GM23338 (cell line): ENCODE data around the gene CLPTM1L. TPM values are rescaled to one million over a fixed set of nuclear protein-coding genes. Genes with fewer than 3 reads are reported as not detected.

Experiments used
- ATAC-seq: fragments of 200-7000 bp; cut with Tn5 transposase; 3 replicates; pipeline ENCODE4 v1.9.1; 2020
- DNase-seq: peaks from one replicate; pipeline ENCODE4 v3.0.0-alpha.2; 2015; ENCODE audit warnings: low spot score
- H2AFZ ChIP-seq: fragments of 200-600 bp; sonication (generic); 2 replicates; pipeline ENCODE4 v1.8.0; 2016; ENCODE audit warnings: antibody characterized with exemption, mild to moderate bottlenecking, moderate library complexity
- H3F3A ChIP-seq: fragments of 200-600 bp; sonication (generic); replicated peaks from 2 replicates; pipeline ENCODE4 v1.8.0; 2017; ENCODE audit warnings: antibody characterized with exemption, mixed run types, low read depth
- H3K27ac ChIP-seq: fragments of 200-600 bp; sonication (generic); 2 replicates; pipeline ENCODE4 v1.6.1; 2016; ENCODE audit warnings: low read depth
- H3K27me3 ChIP-seq: fragments of 200-600 bp; sonication (generic); 2 replicates; pipeline ENCODE4 v1.8.0; 2016; ENCODE audit warnings: mild to moderate bottlenecking, mixed run types, moderate library complexity; ENCODE audit not compliant: insufficient read depth
- H3K36me3 ChIP-seq: fragments of 200-600 bp; sonication (generic); 2 replicates; pipeline ENCODE4 v1.8.0; 2016; ENCODE audit warnings: mild to moderate bottlenecking; ENCODE audit not compliant: insufficient read depth
- H3K4me1 ChIP-seq: fragments of 200-600 bp; sonication (generic); 2 replicates; pipeline ENCODE4 v1.8.0; 2016; ENCODE audit warnings: mild to moderate bottlenecking, moderate library complexity; ENCODE audit not compliant: insufficient read depth
- H3K4me2 ChIP-seq: fragments of 200-600 bp; sonication (generic); 2 replicates; pipeline ENCODE4 v1.7.1; 2017; ENCODE audit warnings: mixed run types
- H3K4me3 ChIP-seq: fragments of 200-600 bp; sonication (generic); 2 replicates; pipeline ENCODE4 v1.6.1; 2016; ENCODE audit warnings: mixed run types
- H3K79me2 ChIP-seq: fragments of 200-600 bp; sonication (generic); replicated peaks from 2 replicates; pipeline ENCODE4 v1.8.0; 2017; ENCODE audit warnings: mild to moderate bottlenecking; ENCODE audit not compliant: insufficient read depth
- H3K9me2 ChIP-seq: fragments of 200-600 bp; sonication (generic); 2 replicates; pipeline ENCODE4 v1.8.0; 2017; ENCODE audit not compliant: insufficient read depth
- H4K20me1 ChIP-seq: fragments of 200-600 bp; sonication (generic); replicated peaks from 2 replicates; pipeline ENCODE4 v1.8.0; 2017; ENCODE audit warnings: mild to moderate bottlenecking; ENCODE audit not compliant: insufficient read depth
- H3K27ac Mint-ChIP-seq: 2 replicates; pipeline ENCODE4 v1.8.0; 2020; ENCODE audit warnings: inconsistent platforms, mild to moderate bottlenecking, moderate library complexity, mixed read lengths
- H3K27me3 Mint-ChIP-seq: 3 replicates; pipeline ENCODE4 v1.8.0; 2022; ENCODE audit warnings: low read depth, mild to moderate bottlenecking, moderate library complexity, mixed read lengths, inconsistent platforms; ENCODE audit not compliant: insufficient read depth, poor library complexity
- H3K36me3 Mint-ChIP-seq: 3 replicates; pipeline ENCODE4 v1.8.0; 2021; ENCODE audit warnings: low read depth, mild to moderate bottlenecking, inconsistent platforms, moderate library complexity, mixed read lengths
- H3K4me1 Mint-ChIP-seq: 3 replicates; pipeline ENCODE4 v1.8.0; 2020; ENCODE audit warnings: mild to moderate bottlenecking, inconsistent platforms, mixed read lengths
- H3K4me3 Mint-ChIP-seq: 3 replicates; pipeline ENCODE4 v1.8.0; 2021; ENCODE audit warnings: moderate library complexity, mild to moderate bottlenecking, inconsistent platforms, mixed read lengths
- H3K9me3 Mint-ChIP-seq: 3 replicates; pipeline ENCODE4 v1.8.0; 2020; ENCODE audit warnings: moderate library complexity, mild to moderate bottlenecking, inconsistent platforms, mixed read lengths
- ETS1 ChIP-seq: IDR thresholded peaks from 2 replicates; pipeline ENCODE4 v1.6.1; 2016; ENCODE audit warnings: antibody characterized with exemption
- EZH2 ChIP-seq: fragments of 200-600 bp; sonication (generic); IDR thresholded peaks from one replicate; pipeline ENCODE4 v1.8.0; 2017; ENCODE audit warnings: antibody characterized with exemption, mild to moderate bottlenecking, low read depth; ENCODE audit not compliant: unreplicated experiment
- POLR2AphosphoS5 ChIP-seq: IDR thresholded peaks from 2 replicates; pipeline ENCODE4 v1.6.1; 2016; ENCODE audit warnings: antibody characterized with exemption, low read depth
- STAT1 ChIP-seq: IDR thresholded peaks from one replicate; pipeline ENCODE4 v1.6.1; 2016; ENCODE audit warnings: antibody characterized with exemption; ENCODE audit not compliant: unreplicated experiment
- polyA plus RNA-seq: library from polyadenylated mRNA; unstranded; fragments of >200 nt; fragmentation: Nextera tagmentation; extraction: Ambion mirVana; gene quantifications from 2 replicates; pipeline ENCODE4 v1.2.1, GENCODE V29; 2016
- total RNA-seq: library from RNA; depleted of rRNA; stranded (reverse); fragments of >200 nt; shearing (Covaris generic); gene quantifications from 2 replicates; pipeline ENCODE4 v1.2.3, GENCODE V29; 2014
- TF ChIP-seq, protein P1 (sequence below): fragments of 250-450 bp; sonication (Bioruptor Pico); IDR thresholded peaks from 2 replicates; pipeline ENCODE4 v1.5.0; 2020; ENCODE audit warnings: mild to moderate bottlenecking, moderate library complexity

CLPTM1L gene
- total and polyA plus RNA-seq, 2 experiments from 2014 or later: 39.9 to 110 TPM

DNA sequence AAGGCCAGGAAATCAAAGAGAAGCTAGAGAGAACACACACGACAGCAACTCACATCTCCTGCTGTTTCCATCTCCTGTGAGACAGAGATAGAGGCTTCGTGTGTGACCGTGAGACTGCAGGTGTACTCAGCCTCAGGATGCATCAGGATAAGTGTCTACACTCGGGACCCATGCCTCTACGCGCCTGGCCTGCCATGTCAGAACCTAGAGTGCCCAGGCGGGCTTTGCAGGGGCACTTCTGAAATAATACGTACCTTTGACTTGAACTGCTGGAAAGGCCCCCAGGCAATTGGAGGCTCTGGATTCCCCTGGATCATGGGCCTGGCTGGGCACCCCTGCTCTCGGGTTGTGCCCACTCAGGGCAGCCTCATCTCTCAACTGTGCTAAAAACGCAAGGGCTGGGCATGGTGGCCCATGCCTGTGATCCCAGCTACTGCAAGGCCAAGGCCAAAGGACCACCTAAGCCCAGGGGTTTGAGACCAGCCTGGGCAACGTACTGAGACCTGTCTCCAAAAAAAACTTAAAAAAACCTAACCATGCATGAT is 13.0 kb downstream of the CLPTM1L start (continued):
- TF ChIP-seq, protein P1, sequence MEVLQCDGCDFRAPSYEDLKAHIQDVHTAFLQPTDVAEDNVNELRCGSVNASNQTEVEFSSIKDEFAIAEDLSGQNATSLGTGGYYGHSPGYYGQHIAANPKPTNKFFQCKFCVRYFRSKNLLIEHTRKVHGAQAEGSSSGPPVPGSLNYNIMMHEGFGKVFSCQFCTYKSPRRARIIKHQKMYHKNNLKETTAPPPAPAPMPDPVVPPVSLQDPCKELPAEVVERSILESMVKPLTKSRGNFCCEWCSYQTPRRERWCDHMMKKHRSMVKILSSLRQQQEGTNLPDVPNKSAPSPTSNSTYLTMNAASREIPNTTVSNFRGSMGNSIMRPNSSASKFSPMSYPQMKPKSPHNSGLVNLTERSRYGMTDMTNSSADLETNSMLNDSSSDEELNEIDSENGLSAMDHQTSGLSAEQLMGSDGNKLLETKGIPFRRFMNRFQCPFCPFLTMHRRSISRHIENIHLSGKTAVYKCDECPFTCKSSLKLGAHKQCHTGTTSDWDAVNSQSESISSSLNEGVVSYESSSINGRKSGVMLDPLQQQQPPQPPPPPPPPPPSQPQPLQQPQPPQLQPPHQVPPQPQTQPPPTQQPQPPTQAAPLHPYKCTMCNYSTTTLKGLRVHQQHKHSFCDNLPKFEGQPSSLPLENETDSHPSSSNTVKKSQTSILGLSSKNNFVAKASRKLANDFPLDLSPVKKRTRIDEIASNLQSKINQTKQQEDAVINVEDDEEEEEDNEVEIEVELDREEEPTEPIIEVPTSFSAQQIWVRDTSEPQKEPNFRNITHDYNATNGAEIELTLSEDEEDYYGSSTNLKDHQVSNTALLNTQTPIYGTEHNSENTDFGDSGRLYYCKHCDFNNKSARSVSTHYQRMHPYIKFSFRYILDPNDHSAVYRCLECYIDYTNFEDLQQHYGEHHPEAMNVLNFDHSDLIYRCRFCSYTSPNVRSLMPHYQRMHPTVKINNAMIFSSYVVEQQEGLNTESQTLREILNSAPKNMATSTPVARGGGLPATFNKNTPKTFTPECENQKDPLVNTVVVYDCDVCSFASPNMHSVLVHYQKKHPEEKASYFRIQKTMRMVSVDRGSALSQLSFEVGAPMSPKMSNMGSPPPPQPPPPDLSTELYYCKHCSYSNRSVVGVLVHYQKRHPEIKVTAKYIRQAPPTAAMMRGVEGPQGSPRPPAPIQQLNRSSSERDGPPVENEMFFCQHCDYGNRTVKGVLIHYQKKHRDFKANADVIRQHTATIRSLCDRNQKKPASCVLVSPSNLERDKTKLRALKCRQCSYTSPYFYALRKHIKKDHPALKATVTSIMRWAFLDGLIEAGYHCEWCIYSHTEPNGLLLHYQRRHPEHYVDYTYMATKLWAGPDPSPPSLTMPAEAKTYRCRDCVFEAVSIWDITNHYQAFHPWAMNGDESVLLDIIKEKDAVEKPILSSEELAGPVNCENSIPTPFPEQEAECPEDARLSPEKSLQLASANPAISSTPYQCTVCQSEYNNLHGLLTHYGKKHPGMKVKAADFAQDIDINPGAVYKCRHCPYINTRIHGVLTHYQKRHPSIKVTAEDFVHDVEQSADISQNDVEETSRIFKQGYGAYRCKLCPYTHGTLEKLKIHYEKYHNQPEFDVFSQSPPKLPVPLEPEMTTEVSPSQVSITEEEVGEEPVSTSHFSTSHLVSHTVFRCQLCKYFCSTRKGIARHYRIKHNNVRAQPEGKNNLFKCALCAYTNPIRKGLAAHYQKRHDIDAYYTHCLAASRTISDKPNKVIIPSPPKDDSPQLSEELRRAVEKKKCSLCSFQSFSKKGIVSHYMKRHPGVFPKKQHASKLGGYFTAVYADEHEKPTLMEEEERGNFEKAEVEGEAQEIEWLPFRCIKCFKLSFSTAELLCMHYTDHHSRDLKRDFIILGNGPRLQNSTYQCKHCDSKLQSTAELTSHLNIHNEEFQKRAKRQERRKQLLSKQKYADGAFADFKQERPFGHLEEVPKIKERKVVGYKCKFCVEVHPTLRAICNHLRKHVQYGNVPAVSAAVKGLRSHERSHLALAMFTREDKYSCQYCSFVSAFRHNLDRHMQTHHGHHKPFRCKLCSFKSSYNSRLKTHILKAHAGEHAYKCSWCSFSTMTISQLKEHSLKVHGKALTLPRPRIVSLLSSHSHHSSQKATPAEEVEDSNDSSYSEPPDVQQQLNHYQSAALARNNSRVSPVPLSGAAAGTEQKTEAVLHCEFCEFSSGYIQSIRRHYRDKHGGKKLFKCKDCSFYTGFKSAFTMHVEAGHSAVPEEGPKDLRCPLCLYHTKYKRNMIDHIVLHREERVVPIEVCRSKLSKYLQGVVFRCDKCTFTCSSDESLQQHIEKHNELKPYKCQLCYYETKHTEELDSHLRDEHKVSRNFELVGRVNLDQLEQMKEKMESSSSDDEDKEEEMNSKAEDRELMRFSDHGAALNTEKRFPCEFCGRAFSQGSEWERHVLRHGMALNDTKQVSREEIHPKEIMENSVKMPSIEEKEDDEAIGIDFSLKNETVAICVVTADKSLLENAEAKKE (CRISPR knock-in tag): no peak

- H3K9me3 Mint-ChIP-seq: no peaks in the 10 kb centered on the region; the same call in 1 of the 3 replicates
- Histone ChIP-seq H3K9me2 (no peaks in the 10 kb centered on the region), H4K20me1 (0 out of 2 replicates have a peak, but pooled peaks cover 5% of the 10 kb centered on the region), H3K27ac (no peak overlapping the region), H3K36me3 (peaks cover 16% of the 10 kb centered on the region), H3K4me3 (no peak overlapping the region), H2AFZ (no peak overlapping the region), H3K4me1 (no peaks in the 10 kb centered on the region), H3K4me2 (no peak overlapping the region), H3F3A (no peaks in the 10 kb centered on the region), H3K27me3 (no peaks in the 10 kb centered on the region), H3K79me2 (peaks cover 8% of the 10 kb centered on the region; the same call in 1 of the 2 replicates)
- peaks cover 82% of the 10 kb centered on the region for H3K36me3 Mint-ChIP-seq
- no peak overlapping the region for H3K27ac Mint-ChIP-seq
- ATAC-seq: no peak
- H3K4me1 Mint-ChIP-seq: peaks cover 8% of the 10 kb centered on the region; the same call in 1 of the 3 replicates
- peaks cover 14% of the 10 kb centered on the region for H3K27me3 Mint-ChIP-seq
- no peak overlapping the region for H3K4me3 Mint-ChIP-seq
- DNase-seq: no peak
- TF ChIP-seq STAT1: no peak
- TF ChIP-seq, protein P1 (CRISPR knock-in tag): no peak
- TF ChIP-seq POLR2AphosphoS5: no peak
- TF ChIP-seq EZH2: no peak
- TF ChIP-seq ETS1: no peak
These were observed 13.8 kb downstream of the CLPTM1L start for GRCh38 chr5:1330847-1331831.
